ENCODE results near the gene TSPAN15.
"Not testable (repeated sequence)": the region's sequence is repeated elsewhere in the genome, so short reads cannot be mapped to it uniquely, and the experiment has no call there.

The TSPAN15 gene

DNA sequence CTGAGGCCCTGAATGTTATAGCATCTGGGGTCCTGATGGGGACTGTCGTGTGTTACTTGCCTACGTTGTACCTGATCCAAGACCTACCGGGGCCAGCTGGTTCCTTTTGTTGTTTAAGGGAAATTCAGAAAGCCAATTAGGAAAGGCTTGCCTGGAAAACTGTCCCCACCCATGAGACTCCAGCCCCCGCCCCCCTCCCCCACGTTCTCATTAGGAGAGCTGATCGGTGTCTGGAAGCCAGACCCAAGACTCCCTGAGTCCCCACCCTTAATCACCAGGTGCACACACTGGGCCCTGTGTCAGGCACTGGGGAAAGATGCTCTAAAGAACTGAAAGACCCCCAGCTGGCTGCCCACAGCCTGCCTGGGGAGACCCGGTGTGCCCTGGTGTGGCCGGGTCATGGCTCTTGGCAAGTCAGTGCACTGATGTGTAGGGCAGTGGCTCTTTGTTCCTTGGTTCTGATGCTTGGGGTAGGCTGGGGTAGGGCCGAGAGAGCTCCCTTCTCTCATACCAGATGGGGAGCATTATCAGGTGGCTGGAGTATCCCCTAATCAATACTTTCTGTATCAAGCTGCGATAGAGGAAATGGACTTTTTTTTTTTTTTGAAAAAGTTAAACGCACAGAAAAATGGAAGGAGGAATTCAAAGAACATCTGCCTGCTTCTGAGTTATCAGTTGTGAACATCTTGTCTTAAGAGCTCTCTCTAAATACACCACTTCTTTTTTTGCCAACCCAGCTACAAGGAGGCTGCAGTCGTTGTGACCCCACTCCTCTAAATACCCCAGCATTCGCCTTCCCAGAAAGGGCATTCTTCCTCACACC is 16.9 kb downstream of the TSPAN15 start:
- DNase-seq = no peak

DNA sequence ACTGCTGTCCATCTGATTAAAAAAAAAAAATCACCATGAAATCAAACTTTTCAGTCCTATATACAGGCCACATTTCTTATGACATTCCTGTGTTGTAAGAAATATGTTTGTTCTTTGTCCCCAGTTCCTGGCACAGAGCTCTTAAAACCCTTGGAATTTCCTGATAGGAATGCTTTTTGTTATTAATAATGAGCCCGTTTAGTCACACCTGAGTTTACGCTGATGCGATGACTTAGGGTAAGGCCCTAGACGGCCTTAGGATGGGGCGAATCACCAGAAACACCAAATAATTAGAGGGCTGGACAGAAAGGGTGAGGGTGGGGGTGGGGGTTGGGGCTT is 17.5 kb downstream of the TSPAN15 start:
- DNase-seq = no peak

DNA sequence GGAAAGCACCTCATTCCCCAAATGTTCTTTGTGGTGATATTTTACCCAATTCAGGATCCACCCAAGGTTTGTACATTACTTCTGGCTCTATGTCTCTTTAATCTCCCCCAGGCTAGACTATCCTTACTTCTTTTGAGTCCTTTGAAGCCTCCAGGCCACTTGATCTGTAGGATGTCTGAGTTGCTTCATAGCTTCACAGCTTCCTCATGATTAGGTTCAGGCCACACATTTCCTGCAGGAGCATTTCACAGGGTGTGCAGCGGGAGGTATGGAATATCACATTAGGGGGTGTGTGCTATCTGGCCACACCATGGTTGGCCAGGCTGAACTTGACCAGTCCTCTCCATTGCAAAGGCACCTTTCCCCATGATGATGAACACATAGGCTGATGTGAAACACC is 18.7 kb downstream of the TSPAN15 start:
- no peak for DNase-seq

DNA sequence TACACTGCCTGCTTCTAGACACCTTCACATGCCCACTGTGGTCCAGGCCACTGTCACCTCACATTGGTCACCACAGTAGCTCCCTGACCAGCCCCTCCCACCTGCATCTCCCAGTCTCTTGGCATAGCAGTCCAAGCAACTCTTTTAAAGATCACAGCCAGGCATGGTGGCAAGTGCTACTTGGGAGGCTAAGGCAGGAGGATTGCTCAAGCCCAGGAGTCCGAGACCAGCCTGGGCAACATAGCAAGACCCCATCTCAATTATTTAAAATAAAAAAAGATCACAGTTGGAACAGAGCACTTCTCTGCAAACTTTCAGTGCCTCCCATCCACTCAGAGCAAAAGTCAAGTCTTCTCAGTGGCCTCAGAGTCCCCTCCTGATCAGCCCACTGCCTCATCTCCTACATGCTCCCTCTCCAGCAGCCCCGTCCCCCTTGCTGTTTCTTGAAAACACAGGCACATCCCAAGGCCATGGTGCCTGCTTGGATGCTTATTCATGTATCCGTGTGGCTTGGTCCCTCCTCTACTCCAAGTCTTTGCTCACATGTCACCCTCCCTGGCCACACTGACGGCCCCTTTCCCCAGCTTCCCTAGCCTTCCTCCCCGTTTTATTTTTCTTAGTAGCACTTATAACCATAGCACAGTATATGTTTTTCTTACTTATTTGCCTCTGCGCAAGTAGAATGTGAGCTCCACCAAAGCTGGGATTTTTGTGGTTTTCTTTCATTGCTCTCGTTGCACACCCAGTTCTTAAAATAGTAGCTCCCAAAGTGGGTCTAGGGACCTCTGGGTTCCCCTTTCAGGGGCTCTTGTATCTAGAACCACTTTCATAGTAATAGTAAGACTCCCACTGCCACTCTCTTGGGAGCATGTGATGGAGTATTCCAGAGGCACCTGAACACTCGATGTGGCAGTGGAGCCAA is 19.5 kb downstream of the TSPAN15 start:
- no peak for DNase-seq

DNA sequence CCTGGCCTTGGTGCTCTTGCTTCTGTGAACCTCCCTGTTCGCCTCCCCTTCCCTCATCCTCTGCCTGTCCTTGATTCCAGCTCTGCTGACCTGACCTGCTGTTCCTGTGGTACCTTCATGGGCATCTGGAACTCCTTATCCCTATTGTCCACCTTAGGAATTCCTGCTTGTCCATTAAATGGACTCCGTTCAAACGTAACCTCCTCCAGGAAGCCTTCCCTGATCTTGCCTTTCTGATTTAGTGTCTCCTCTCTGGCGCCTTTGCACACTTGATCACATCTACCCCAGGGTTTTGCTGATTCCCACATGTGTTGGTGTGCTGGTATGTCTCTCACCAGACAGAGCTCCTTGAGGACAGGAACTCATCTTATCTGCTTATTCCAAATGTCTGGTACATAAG is 20.9 kb downstream of the TSPAN15 start:
- no peak for DNase-seq

DNA sequence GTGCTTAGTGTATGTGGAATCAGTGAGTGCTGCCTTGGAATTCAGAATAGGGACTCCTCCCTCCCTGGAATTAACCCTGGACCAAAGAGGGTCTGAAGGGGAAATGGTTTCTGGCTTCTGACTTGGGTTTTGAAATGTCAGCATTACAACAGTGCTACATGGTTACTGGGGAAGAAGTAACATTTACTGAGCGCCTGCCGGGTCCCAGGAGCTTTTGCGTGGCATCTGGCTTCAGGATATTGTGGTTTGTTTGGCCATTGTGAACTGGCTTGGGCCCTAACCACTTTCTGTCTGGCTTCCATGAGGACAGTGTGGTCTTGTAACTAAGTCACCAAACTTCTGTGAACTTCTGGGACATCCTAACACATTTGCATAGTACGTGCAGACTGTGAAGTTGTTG is 21.3 kb downstream of the TSPAN15 start:
- DNase-seq = no peak

DNA sequence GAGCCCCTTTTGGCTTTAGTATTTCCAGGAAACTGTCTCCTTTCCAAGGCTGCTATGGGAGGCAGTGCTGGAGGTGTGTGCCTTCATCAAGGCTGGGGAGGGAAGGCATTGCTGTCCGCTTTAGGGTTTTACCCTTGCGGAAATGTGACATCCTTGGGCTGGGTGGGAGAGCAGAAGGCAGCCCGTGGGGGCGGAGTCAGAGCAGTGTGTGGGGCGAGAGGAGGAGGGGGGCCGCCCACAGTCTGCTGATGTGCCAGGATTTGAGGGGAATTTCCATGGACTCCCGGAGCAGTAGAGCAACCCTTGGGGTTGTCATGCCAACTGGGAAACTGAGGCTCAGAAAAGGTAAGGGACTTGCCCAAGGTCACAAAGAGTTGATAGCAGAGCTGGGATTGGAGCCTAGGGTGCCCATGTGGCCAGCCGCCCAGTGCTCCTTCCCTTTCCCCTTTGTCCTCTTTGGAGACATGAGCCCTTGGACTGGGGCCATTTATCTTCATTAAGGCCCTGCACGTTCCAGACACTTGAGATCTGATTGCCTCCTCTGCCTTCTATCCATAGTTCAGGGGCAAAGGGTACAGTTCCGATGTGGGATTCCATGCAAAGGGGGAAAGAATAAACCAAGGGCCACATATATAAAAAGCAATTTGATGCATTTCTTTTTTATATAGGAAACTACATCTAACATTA is 22.2 kb downstream of the TSPAN15 start:
- DNase-seq = no peak

DNA sequence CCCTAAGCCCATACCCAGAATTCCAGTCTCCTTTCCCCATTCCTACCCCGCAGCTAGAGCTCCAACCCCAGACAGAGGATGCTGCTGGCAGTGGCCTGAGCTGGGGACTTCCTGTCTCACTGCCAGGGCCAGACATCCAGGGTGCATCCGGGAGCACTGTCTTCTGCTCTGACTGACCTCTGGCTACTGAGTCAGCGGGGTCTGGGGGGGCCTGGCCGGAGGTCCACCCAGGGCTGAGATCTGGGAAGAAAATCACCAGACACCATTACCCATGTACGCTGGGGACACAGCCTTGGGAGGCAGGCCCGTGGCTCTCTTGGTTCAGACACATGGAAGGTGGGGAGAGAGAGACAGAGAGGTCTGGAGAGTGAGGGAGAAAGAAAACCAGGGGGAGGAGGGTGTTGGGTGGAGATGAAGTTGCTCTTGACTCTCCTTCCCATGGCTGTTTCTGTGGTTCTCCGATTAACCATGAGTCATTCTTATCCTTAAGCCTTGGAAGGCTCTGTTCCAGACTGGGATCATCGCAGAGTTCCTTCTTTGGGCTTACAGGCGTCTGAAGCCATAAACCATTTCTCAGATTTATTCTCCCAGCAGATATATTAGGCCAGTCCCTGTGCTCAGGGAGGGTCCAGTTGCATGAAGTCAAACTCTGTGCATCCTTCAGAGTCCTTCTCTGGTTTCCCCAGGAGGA is 23.6 kb downstream of the TSPAN15 start:
- no peak for DNase-seq

DNA sequence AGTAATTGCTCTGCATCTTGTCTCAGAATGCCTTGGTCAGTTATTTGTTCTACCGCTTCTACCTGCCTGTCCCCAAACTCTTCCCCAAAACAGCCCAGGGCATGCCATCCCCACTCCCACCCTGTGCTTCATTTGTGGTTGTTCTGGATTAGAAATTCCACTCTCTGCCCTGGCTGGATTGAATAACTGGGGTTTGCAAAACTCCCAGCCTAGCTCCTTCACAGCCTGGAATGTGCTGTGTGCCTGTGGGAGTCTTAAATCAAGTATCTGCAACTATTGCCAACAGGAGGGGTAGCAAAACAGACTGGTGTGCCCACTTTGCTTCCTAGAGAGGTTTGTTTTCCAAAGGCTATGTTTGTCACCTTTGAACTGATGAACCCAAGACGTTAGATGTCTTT is 24.2 kb downstream of the TSPAN15 start:
- no peak for DNase-seq

DNA sequence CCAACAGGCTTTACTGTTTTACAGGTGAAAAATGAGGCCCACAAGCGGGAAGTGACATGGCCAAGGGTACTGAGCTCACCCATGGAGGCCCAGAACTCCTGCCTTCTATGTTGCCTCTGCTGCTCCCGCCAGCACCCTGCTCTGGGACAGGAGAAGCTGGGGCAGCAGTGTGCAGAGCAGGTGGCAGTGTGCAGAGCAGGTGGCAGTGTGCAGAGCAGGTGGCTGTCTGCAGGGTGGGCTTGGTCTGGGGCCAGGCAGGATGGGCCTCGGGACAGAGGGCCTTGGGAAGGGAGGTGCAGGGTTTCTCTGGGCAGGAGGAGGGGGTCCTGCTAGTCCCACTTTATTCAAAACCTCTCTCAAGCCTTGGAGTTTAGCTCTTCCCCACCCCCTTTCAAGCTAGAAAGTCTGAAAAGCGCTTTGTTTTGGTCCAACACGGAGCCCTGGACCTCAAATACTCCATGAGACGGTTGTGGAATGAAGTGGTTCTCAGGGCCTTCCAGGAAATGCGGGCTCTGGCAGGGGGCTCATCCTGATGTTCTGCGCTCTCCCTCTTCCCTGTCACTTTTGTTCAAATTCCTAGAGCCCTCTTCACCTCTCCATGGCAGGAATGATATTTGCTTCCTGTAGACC is 26.8 kb downstream of the TSPAN15 start:
- DNase-seq = no peak

DNA sequence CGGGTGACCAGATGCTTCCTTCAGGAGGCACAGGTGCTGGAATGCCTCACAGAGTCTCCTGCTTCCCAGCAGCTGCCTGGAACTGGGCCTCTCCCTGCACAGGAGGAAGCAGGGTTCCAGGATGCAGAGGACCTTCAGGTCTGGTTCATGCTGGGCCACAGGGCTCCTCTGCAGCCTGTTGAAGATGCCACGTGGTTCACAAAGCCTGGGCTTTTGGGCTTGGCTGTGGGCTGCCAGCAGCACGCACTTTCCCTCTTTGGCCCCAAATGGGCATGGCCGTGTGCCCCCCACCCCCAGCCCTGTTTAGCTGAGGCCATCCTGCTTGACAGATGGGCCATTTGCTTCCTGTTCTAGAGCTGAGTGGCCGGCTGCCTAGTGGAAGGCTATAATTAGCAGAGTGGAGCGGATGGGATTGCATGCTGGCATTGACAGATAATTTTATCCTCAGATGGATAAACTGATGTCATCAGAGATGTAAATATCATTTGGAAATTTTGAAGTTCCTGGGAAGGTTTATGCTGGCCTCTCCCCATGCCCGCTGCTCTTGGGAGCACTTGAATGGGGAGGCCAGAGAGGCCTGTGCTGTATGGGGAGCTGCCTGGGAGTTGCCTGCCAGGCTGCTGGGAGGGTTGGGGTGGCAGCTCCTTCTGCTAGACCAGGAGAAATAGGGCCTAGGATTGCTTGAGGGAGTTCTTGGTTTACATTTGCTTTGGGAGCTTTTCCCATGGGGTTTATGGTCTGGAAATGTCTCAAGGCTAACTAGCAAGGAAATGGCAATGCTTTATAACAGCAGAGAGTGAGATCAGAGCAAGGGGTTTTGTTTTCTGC is 28.2 kb downstream of the TSPAN15 start:
- peak; percentile 83 to 90 for DNase-seq

DNA sequence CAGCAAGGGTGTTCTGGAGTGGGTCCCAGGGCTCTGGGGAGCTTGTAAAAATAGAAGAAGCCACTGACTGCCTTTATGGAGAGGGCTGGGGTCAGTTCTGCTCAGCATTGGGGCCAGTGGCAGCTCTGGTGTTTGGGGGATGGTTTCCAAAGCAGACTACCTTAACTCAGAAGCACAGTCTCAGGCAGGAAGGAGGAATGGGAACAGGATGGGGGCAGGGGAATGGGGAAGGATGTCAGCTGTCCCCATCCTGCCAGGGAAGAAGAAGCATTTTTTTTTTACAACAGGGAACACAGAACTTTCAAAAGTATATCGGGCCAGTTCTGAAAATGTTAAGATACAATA is 28.8 kb downstream of the TSPAN15 start:
- no peak for DNase-seq

DNA sequence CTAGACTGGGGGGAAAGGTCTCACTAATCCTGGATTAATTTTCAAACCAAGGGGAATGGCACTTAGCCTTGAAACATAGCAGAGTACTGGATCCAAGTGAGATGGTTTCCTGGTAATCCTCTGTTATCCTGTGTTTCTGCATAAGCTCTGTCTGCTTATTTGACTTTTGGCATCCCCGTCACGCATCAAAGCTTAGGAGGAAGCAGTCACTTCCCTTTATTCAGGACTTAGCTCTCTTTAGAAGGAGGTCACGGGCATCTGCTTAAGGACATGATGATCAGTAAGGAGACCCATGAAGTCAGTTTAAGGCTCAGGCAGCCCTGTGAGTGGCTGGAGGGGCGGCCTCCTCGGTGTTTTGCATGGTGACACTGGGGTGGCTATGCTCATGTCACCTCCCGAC is 30.0 kb downstream of the TSPAN15 start:
- DNase-seq = no peak

DNA sequence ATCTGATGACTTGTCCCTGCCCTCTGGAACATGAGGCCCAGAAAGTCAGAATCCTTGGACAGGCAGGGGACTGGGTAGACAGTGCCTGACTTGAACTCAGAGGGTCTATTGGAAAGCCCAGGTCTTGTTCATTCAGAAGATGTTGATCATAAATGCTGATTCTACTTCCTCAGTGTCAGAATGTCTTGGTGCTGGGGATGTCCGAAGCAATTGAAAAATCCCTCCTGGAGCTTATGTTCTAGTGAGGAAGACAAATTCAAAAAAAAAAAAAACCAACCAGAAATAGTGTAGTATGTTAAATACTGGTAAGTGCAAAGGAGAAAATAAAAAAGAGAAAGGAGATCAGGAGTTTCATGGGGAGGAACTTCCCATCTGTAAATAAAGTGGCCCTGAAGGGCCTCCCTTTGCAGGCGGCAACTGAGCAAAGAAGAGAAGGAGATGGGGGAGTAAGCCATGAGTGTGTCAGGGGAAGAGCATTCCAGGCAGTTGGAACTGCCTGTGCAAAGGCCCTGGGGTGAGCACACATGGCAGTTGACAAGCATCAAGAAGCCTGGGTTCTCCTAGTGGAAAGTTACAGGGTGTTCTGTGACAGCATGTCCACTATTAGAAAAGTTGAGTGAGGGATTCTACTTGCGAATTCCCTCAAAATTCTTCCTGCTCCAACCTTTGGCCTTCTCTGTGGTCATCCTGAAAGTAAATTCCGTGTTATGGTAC is 30.7 kb downstream of the TSPAN15 start:
- DNase-seq = no peak

DNA sequence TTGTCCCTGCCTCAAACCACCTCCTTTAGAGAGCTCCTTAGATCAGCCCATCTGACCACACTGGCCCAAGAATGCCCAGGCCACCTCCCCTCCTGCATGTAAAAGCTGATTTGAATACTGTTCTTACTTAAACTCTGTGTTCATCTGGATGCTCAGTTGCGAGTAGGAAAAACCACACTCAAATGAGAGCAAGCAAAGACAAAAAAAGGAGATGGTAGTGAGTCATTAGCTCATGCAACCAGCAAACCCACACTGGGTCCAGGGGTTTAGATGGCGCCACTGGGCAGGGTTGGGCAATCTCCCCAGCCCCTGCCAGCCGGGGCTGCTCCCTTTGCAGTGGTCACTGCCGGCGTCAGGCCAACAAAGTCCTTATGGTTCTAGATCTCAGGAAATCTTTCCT is 32.7 kb downstream of the TSPAN15 start:
- no peak for DNase-seq

DNA sequence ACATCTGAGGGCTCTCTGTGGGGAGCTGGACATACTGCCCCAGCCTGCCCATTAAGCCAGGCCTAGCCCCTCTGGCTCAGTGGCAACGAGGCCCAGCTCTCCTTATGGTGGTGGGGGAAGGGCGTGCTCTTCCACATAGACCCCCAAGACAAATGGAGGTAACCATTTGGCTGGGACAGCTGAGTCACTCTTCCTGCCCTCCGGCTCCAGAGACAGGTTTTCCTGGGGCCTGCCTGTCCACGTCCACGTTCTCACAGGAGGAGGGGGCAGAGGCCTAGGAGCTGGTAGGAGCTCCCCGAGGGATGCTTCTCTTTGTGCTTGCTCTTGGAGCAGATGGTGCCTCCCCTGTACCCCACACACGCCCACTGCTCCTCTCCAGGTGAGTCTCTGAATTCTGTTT is 33.5 kb downstream of the TSPAN15 start:
- no peak for DNase-seq

DNA sequence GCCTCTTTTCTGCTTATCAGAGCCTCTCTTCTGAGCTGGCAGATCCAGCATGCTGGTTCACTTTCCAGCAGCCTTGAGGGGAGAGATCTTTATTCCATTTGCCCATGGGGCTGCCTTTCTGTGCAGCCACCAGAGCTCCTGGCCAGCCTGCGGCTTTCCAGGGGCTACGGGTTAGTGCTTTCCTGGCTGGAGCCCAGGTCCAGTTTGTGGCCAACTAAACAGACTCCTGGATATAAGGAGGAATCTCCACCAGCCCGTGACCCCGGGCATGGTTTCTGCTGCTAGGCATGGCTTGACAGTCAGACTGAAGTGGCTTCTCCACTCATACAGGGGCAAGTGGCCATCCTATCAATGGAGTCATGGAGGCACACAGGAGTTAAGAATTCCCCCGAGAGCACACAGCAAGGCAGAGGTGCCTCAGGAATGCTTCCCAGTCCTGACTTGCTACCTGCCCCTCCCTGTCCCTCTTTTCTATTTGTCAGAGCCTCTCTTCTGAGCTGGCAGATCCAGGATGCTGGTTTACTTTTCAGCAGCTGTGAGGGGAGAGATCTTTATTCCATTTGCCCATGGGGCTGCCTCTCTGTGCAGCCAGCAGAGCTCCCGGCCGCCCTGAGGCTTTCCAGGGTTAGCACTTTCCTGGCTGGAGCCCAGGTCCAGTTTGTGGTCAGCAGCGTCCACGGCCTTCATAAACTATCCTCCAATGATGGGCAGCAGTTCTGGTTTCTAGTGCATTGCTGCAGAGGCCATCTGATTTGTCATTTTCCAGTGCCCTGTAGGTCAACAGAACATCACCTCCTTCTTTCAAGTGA is 35.9 kb downstream of the TSPAN15 start:
- no peak for DNase-seq

DNA sequence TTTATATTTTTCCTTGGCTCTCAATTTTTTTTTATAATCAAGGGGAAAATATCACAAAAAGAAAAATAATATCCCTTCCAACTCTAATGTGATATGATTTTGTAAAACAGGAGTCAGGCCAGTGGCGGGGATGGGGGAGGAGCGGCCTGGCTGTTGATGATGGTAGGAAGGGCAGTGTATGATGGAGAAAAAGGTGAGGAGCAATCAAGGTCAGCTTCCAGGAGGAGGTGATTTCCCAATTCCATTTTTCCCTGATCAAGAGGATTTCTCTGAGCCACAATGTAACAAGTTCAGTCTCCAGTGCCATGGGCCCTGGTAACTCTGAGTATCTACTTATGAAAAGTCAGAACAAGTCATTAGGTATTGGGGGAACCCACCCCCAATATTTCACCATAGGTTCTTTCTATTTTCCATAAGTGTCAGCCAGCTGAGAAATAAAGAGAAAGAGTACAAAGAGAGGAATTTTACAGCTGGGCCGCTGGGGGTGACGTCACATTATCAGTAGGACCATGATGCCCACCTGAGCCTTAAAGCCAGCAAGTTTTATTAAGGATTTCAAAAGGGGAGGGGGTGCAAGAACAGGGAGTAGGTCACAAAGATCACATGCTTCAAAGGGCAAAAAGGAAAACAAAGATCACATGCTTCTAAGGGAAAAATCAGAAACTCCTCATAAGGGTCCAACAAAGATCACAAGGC is 37.0 kb downstream of the TSPAN15 start:
- DNase-seq = not testable (repeated sequence)

DNA sequence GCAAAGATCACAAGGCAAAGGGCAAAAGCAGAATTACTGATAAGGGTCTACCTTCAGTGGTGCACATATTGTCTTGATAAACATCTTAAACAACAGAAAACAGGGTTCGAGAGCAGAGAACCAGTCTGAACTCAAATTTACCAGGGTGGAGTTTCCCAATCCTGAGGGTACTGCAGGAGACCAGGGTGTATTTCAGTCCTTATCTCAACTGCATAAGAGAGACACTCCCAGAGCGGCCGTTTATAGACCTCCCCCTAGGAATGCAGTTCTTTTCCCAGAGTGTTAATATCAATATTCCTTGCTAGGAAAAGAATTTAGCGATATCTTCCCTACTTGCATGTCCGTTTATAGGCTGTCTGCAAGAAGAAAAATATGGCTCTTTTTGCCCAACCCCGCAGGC is 37.6 kb downstream of the TSPAN15 start:
- DNase-seq = not testable (repeated sequence)

Measured in NCI-H2081 (cell line).